Measurements from ENCODE around the gene HEBP1.

The HEBP1 gene

DNA sequence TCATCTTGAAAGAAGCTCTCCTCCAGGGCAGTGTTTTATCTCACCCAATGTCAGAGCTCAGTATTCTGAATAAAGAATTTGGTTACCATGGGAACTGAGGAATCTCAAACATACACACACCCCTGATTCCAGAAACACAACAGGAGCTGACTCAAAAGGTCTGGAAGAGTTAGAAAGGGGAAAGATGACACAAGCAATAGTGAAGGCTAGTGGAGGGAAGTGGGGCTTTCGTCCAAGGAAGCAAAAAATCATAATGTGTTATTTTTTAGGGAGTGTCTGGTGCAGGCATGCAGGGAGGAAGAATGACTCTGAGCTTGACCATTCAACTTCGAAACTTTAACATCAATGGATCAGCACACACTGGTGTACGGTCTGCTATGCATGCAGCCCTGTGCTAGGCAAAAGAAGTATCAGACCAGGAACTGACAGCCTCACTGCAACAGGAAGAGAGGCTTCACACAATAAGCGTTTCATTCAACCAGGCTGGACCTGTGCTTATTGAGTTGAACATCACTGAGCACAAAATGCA, 20.3 kb downstream of the HEBP1 start:
- Histone ChIP-seq H3K27me3 (ENCODE audit: control insufficient read depth in 1 of 2, insufficient read depth in 2 of 2, low read length in 2 of 2) (no peaks in the 10 kb centered on the region), H3K4me3 (ENCODE audit: low read depth in 1 of 2, low read length in 2 of 2) (no peak overlapping the region), H3K9ac (ENCODE audit: low read depth in 1 of 2, low read length in 2 of 2) (no peak overlapping the region), H3K4me1 (ENCODE audit: control insufficient read depth in 1 of 2, insufficient read depth in 2 of 2, low read length in 2 of 2) (peaks cover 9 to 11% of the 10 kb centered on the region in 2 donors), H3K9me3 (ENCODE audit: control insufficient read depth in 1 of 2, low read length in 2 of 2) (no peaks in the 10 kb centered on the region), H3K27ac (ENCODE audit: low read depth, low read length) (no peak overlapping the region), H3K36me3 (ENCODE audit: control insufficient read depth in 1 of 2, insufficient read depth in 2 of 2, low read length in 2 of 2) (peaks cover 22 to 65% of the 10 kb centered on the region in 2 donors)

- Histone ChIP-seq H3K4me3 (ENCODE audit: low read depth in 1 of 2, low read length in 2 of 2) (no peak overlapping the region), H3K36me3 (ENCODE audit: control insufficient read depth in 1 of 2, insufficient read depth in 2 of 2, low read length in 2 of 2) (peaks cover 28 to 72% of the 10 kb centered on the region in 2 donors), H3K27ac (ENCODE audit: low read depth, low read length) (no peak overlapping the region), H3K9ac (ENCODE audit: low read depth in 1 of 2, low read length in 2 of 2) (no peak overlapping the region), H3K27me3 (ENCODE audit: control insufficient read depth in 1 of 2, insufficient read depth in 2 of 2, low read length in 2 of 2) (no peaks in the 10 kb centered on the region), H3K9me3 (ENCODE audit: control insufficient read depth in 1 of 2, low read length in 2 of 2) (no peaks in the 10 kb centered on the region), H3K4me1 (ENCODE audit: control insufficient read depth in 1 of 2, insufficient read depth in 2 of 2, low read length in 2 of 2) (peaks cover 6 to 11% of the 10 kb centered on the region in 2 donors)
Observed at GRCh38 chr12:12979126-12979525, 20.9 kb downstream of the HEBP1 start.

- Histone ChIP-seq H3K9me3 (ENCODE audit: control insufficient read depth in 1 of 2, low read length in 2 of 2) (no peaks in the 10 kb centered on the region), H3K9ac (ENCODE audit: low read depth in 1 of 2, low read length in 2 of 2) (no peak overlapping the region), H3K27me3 (ENCODE audit: control insufficient read depth in 1 of 2, insufficient read depth in 2 of 2, low read length in 2 of 2) (no peaks in the 10 kb centered on the region), H3K4me3 (ENCODE audit: low read depth in 1 of 2, low read length in 2 of 2) (no peak overlapping the region), H3K4me1 (ENCODE audit: control insufficient read depth in 1 of 2, insufficient read depth in 2 of 2, low read length in 2 of 2) (peaks cover 0 to 4% of the 10 kb centered on the region in 2 donors), H3K27ac (ENCODE audit: low read depth, low read length) (no peak overlapping the region), H3K36me3 (ENCODE audit: control insufficient read depth in 1 of 2, insufficient read depth in 2 of 2, low read length in 2 of 2) (peaks cover 39 to 85% of the 10 kb centered on the region in 2 donors)
Observed at GRCh38 chr12:12977231-12977630, 22.8 kb downstream of the HEBP1 start.

DNA sequence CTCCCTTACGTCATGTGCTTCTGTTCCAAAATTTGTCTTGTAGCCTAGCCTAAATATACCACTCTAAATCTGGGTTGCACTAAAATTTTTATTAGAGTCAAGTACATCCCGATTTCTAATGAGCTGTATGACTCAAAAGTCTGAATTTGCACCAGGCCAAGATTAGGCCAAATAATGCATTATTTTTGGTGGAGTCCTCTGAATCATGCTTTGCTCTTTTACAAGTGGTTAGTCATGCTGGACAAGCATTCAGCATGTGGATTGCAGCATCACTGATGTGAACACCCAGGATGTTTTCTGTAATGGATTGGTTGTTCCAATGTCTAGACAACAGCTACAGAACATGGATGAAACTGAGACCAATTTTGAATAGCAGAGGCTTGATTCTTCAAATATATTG, 23.7 kb downstream of the HEBP1 start:
- Histone ChIP-seq H3K4me1 (ENCODE audit: control insufficient read depth in 1 of 2, insufficient read depth in 2 of 2, low read length in 2 of 2) (peaks cover 0 to 4% of the 10 kb centered on the region in 2 donors), H3K27ac (ENCODE audit: low read depth, low read length) (no peak overlapping the region), H3K36me3 (ENCODE audit: control insufficient read depth in 1 of 2, insufficient read depth in 2 of 2, low read length in 2 of 2) (peaks cover 36 to 86% of the 10 kb centered on the region in 2 donors), H3K9ac (ENCODE audit: low read depth in 1 of 2, low read length in 2 of 2) (no peak overlapping the region), H3K4me3 (ENCODE audit: low read depth in 1 of 2, low read length in 2 of 2) (no peak overlapping the region), H3K9me3 (ENCODE audit: control insufficient read depth in 1 of 2, low read length in 2 of 2) (no peaks in the 10 kb centered on the region), H3K27me3 (ENCODE audit: control insufficient read depth in 1 of 2, insufficient read depth in 2 of 2, low read length in 2 of 2) (no peaks in the 10 kb centered on the region)

DNA sequence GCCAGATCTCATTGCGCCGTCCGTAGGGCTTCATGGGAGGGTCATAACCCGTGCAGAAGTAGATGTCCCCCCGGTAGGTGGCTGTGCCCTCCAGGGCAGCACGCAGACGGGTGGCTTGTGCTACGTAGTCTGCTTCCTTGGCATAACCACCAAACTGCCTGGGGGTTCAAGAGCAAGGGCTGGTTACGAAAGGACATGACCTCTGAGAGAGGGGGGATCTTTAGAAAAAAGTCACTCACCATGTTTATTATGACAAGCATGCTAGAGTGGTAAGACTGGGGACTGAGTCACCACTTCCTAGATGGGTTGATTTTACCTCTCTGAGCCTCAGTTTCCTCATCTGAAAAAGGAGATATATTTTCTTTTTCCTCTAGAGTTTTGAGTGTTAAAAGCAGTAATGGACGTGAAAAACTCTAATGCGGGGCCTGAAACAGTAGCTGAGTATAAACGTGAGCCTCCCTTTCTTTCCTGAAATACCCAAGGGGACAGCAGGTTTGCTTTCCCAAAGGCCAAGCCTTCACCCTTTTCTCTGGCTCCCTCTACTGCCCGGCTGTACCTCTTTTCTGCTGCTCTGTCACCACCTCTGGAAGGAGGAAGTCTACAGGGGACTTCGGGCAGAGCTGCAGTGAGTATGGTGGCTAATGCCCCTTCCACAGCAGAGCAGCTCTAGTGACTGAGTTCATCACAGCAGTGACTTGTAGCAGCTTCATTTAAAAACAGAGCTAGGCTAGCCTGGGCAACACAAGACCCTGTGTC, 24.6 kb downstream of the HEBP1 start:
- no peaks in the 10 kb centered on the region for H3K9me3 ChIP-seq (ENCODE audit: control insufficient read depth in 1 of 2, low read length in 2 of 2)
- H3K4me3 ChIP-seq (ENCODE audit: low read depth in 1 of 2, low read length in 2 of 2) = no peak overlapping the region
- H3K4me1 ChIP-seq (ENCODE audit: control insufficient read depth in 1 of 2, insufficient read depth in 2 of 2, low read length in 2 of 2) = peaks cover 0 to 4% of the 10 kb centered on the region in 2 donors
- peaks cover 30 to 83% of the 10 kb centered on the region in 2 donors for H3K36me3 ChIP-seq (ENCODE audit: control insufficient read depth in 1 of 2, insufficient read depth in 2 of 2, low read length in 2 of 2)
- no peak overlapping the region for H3K27ac ChIP-seq (ENCODE audit: low read depth, low read length)
- no peaks in the 10 kb centered on the region for H3K27me3 ChIP-seq (ENCODE audit: control insufficient read depth in 1 of 2, insufficient read depth in 2 of 2, low read length in 2 of 2)
- no peak overlapping the region for H3K9ac ChIP-seq (ENCODE audit: low read depth in 1 of 2, low read length in 2 of 2)

GRCh38 chr12:12974211-12974610, 25.9 kb downstream of the HEBP1 start:
- Histone ChIP-seq H3K4me1 (ENCODE audit: control insufficient read depth in 1 of 2, insufficient read depth in 2 of 2, low read length in 2 of 2) (no peaks in the 10 kb centered on the region), H3K27ac (ENCODE audit: low read depth, low read length) (no peak overlapping the region), H3K36me3 (ENCODE audit: control insufficient read depth in 1 of 2, insufficient read depth in 2 of 2, low read length in 2 of 2) (peaks cover 25 to 77% of the 10 kb centered on the region in 2 donors), H3K4me3 (ENCODE audit: low read depth in 1 of 2, low read length in 2 of 2) (no peak overlapping the region), H3K9ac (ENCODE audit: low read depth in 1 of 2, low read length in 2 of 2) (no peak overlapping the region), H3K9me3 (ENCODE audit: control insufficient read depth in 1 of 2, low read length in 2 of 2) (no peaks in the 10 kb centered on the region), H3K27me3 (ENCODE audit: control insufficient read depth in 1 of 2, insufficient read depth in 2 of 2, low read length in 2 of 2) (no peaks in the 10 kb centered on the region)

- no peaks in the 10 kb centered on the region for H3K27me3 ChIP-seq (ENCODE audit: control insufficient read depth in 1 of 2, insufficient read depth in 2 of 2, low read length in 2 of 2)
- peaks cover 23 to 75% of the 10 kb centered on the region in 2 donors for H3K36me3 ChIP-seq (ENCODE audit: control insufficient read depth in 1 of 2, insufficient read depth in 2 of 2, low read length in 2 of 2)
- no peak overlapping the region for H3K27ac ChIP-seq (ENCODE audit: low read depth, low read length)
- H3K4me3 ChIP-seq (ENCODE audit: low read depth in 1 of 2, low read length in 2 of 2) = no peak overlapping the region
- no peaks in the 10 kb centered on the region for H3K4me1 ChIP-seq (ENCODE audit: control insufficient read depth in 1 of 2, insufficient read depth in 2 of 2, low read length in 2 of 2)
- no peak overlapping the region for H3K9ac ChIP-seq (ENCODE audit: low read depth in 1 of 2, low read length in 2 of 2)
- no peaks in the 10 kb centered on the region for H3K9me3 ChIP-seq (ENCODE audit: control insufficient read depth in 1 of 2, low read length in 2 of 2)
Observed at GRCh38 chr12:12973019-12973418, 27.0 kb downstream of the HEBP1 start.

DNA sequence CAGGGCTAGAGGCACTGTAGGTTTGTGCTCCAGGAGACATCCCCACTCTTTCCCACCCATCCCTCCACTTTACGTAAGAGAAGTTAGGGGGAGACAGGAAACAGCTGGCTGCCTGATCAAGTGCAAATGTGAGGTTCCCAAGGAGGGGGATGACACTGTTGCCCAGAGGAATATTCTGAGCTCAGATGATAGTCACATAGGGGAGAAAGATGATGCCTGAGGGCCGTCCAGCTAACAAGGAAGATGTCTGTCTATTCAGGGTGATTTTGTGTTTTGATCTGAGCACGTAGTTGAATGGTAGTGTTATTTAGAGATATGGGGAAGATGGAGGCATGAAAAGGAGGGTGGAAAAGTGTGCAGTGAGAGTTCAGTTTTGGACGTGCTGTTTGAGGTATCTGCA, 34.2 kb downstream of the HEBP1 start:
- Histone ChIP-seq H3K4me3 (ENCODE audit: low read depth in 1 of 2, low read length in 2 of 2) (no peak overlapping the region), H3K27ac (ENCODE audit: low read depth, low read length) (no peak overlapping the region), H3K9ac (ENCODE audit: low read depth in 1 of 2, low read length in 2 of 2) (no peak overlapping the region), H3K27me3 (ENCODE audit: control insufficient read depth in 1 of 2, insufficient read depth in 2 of 2, low read length in 2 of 2) (no peaks in the 10 kb centered on the region), H3K4me1 (ENCODE audit: control insufficient read depth in 1 of 2, insufficient read depth in 2 of 2, low read length in 2 of 2) (no peaks in the 10 kb centered on the region), H3K9me3 (ENCODE audit: control insufficient read depth in 1 of 2, low read length in 2 of 2) (no peaks in the 10 kb centered on the region), H3K36me3 (ENCODE audit: control insufficient read depth in 1 of 2, insufficient read depth in 2 of 2, low read length in 2 of 2) (peaks cover 5 to 29% of the 10 kb centered on the region in 2 donors)

- H3K27me3 ChIP-seq (ENCODE audit: control insufficient read depth in 1 of 2, insufficient read depth in 2 of 2, low read length in 2 of 2) = no peaks in the 10 kb centered on the region
- H3K4me1 ChIP-seq (ENCODE audit: control insufficient read depth in 1 of 2, insufficient read depth in 2 of 2, low read length in 2 of 2) = no peaks in the 10 kb centered on the region
- peaks cover 5 to 19% of the 10 kb centered on the region in 2 donors for H3K36me3 ChIP-seq (ENCODE audit: control insufficient read depth in 1 of 2, insufficient read depth in 2 of 2, low read length in 2 of 2)
- H3K27ac ChIP-seq (ENCODE audit: low read depth, low read length) = no peak overlapping the region
- H3K9me3 ChIP-seq (ENCODE audit: control insufficient read depth in 1 of 2, low read length in 2 of 2) = no peaks in the 10 kb centered on the region
- H3K9ac ChIP-seq (ENCODE audit: low read depth in 1 of 2, low read length in 2 of 2) = no peak overlapping the region
- H3K4me3 ChIP-seq (ENCODE audit: low read depth in 1 of 2, low read length in 2 of 2) = no peak overlapping the region
Observed at GRCh38 chr12:12964255-12964654, 35.8 kb downstream of the HEBP1 start.

GRCh38 chr12:12960639-12961209, 39.3 kb downstream of the HEBP1 start:
- Histone ChIP-seq H3K9me3 (ENCODE audit: control insufficient read depth in 1 of 2, low read length in 2 of 2) (no peaks in the 10 kb centered on the region), H3K4me3 (ENCODE audit: low read depth in 1 of 2, low read length in 2 of 2) (no peak overlapping the region), H3K27ac (ENCODE audit: low read depth, low read length) (no peak overlapping the region), H3K9ac (ENCODE audit: low read depth in 1 of 2, low read length in 2 of 2) (no peak overlapping the region), H3K4me1 (ENCODE audit: control insufficient read depth in 1 of 2, insufficient read depth in 2 of 2, low read length in 2 of 2) (no peaks in the 10 kb centered on the region), H3K27me3 (ENCODE audit: control insufficient read depth in 1 of 2, insufficient read depth in 2 of 2, low read length in 2 of 2) (no peaks in the 10 kb centered on the region), H3K36me3 (ENCODE audit: control insufficient read depth in 1 of 2, insufficient read depth in 2 of 2, low read length in 2 of 2) (no peaks in the 10 kb centered on the region)
